HepG2 (cell line): ENCODE measurements around the gene CTCF. TPM values are rescaled to one million over a fixed set of nuclear protein-coding genes. Genes with fewer than 3 reads are reported as not detected.

Experiments used
- ARHGAP35 ChIP-seq: sonication (generic); formaldehyde crosslinking; IDR thresholded peaks from 2 replicates; pipeline ENCODE4 v1.9.0; 2022; ENCODE audit warnings: mild to moderate bottlenecking, inconsistent platforms, moderate library complexity, missing genetic modification reagents, borderline replicate concordance
- BRD4 ChIP-seq: sonication (generic); formaldehyde crosslinking; IDR thresholded peaks from 2 replicates; pipeline ENCODE4 v1.4.0; 2020; ENCODE audit warnings: missing genetic modification reagents
- CERS6 ChIP-seq: sonication (generic); formaldehyde crosslinking; IDR thresholded peaks from 2 replicates; pipeline ENCODE4 v1.5.0; 2020; ENCODE audit warnings: missing genetic modification reagents
- EEA1 ChIP-seq: sonication (generic); formaldehyde crosslinking; IDR thresholded peaks from 2 replicates; pipeline ENCODE4 v1.5.1; 2020; ENCODE audit warnings: mild to moderate bottlenecking, missing genetic modification reagents, borderline replicate concordance
- ETS1 ChIP-seq: sonication (generic); formaldehyde crosslinking; IDR thresholded peaks from 2 replicates; pipeline ENCODE4 v1.4.0; 2020; ENCODE audit warnings: missing genetic modification reagents
- EZH2 ChIP-seq: conservative IDR thresholded peaks from 2 replicates; pipeline ENCODE4 v1.6.1; 2012; ENCODE audit warnings: mild to moderate bottlenecking, low read depth, low read length, moderate library complexity
- FOXA3 ChIP-seq: IDR thresholded peaks from 2 replicates; pipeline ENCODE4 v1.6.1; 2016; ENCODE audit warnings: missing genetic modification reagents, missing compliant biosample characterization
- IRF2 ChIP-seq: IDR thresholded peaks from 2 replicates; pipeline ENCODE4 v1.6.1; 2018; ENCODE audit warnings: missing genetic modification reagents, missing compliant biosample characterization
- MYPOP ChIP-seq: sonication (generic); formaldehyde crosslinking; IDR thresholded peaks from 2 replicates; pipeline ENCODE4 v1.8.1; 2023; ENCODE audit warnings: mild to moderate bottlenecking, moderate library complexity, missing genetic modification reagents
- NFAT5 ChIP-seq: sonication (generic); formaldehyde crosslinking; IDR thresholded peaks from 2 replicates; pipeline ENCODE4 v1.4.0; 2020; ENCODE audit warnings: missing genetic modification reagents
- NR0B2 ChIP-seq: sonication (generic); formaldehyde crosslinking; IDR thresholded peaks from 2 replicates; pipeline ENCODE4 v1.4.0; 2020; ENCODE audit warnings: mild to moderate bottlenecking, missing genetic modification reagents
- TBP ChIP-seq: sonication (generic); formaldehyde crosslinking; IDR thresholded peaks from 2 replicates; pipeline ENCODE4 v1.5.0; 2020; ENCODE audit warnings: missing genetic modification reagents
- ZBTB34 ChIP-seq: sonication (generic); formaldehyde crosslinking; IDR thresholded peaks from 2 replicates; pipeline ENCODE4 v1.8.0; 2022; ENCODE audit warnings: mild to moderate bottlenecking, missing genetic modification reagents
- ZNF136 ChIP-seq: sonication (generic); formaldehyde crosslinking; IDR thresholded peaks from 2 replicates; pipeline ENCODE4 v1.8.1; 2022; ENCODE audit warnings: low read depth, mild to moderate bottlenecking, moderate library complexity, missing genetic modification reagents
- ZNF34 ChIP-seq: sonication (generic); formaldehyde crosslinking; IDR thresholded peaks from 2 replicates; pipeline ENCODE4 v1.4.0; 2020; ENCODE audit warnings: mild to moderate bottlenecking, missing genetic modification reagents, borderline replicate concordance
- ZNF639 ChIP-seq: conservative IDR thresholded peaks from 2 replicates; pipeline ENCODE4 v1.6.1; 2018; ENCODE audit warnings: missing genetic modification reagents
- polyA plus RNA-seq, 8 experiments: library from polyadenylated mRNA; depleted of rRNA in 3 of 8; stranded (reverse) in 7 of 8; unstranded in 1 of 8; fragments of >200 nt; fragmentation: Illumina TruSeq in 4 of 8; extraction: Trizol in 4 of 8; gene quantifications; 2 replicates each; pipeline versions ENCODE4 v1.2.1 to v1.2.3, GENCODE V29; 2011 to 2016; ENCODE audit warnings: low read depth in 4 of 8, missing spikeins in 1 of 8, mixed read lengths in 1 of 8; ENCODE audit not compliant: insufficient read depth in 1 of 8
- total RNA-seq, 5 experiments: library from RNA; depleted of rRNA; stranded (reverse); fragments of >200 nt; fragmentation: Illumina TruSeq; extraction: Trizol; gene quantifications; 2 replicates each; pipeline ENCODE4 v1.2.3, GENCODE V29; 2016; ENCODE audit warnings: low read depth in 1 of 5

The CTCF gene
- total and polyA plus RNA-seq, 2 of the 13 experiments (the other 11 are each of a cell fraction or from before 2014, with no cell fraction given) = 19.5 to 37.5 TPM

GRCh38 chr16:67563708-67564468, 1.6 kb downstream of the CTCF start (continued):
- TF ChIP-seq CERS6 (CRISPR knock-in tag) = no peak
- TF ChIP-seq ZNF34 = no peak
- TF ChIP-seq FOXA3 (CRISPR knock-in tag) = peak; percentile 59; the same call in 1 of the 2 replicates
- TF ChIP-seq ZNF639 = no peak; the same call in 1 of the 2 replicates
- TF ChIP-seq NR0B2 (CRISPR knock-in tag) = no peak
- TF ChIP-seq TBP (CRISPR knock-in tag) = no peak
- no peak for TF ChIP-seq ZBTB34 (CRISPR knock-in tag)
- no peak for TF ChIP-seq ZNF136 (CRISPR knock-in tag)
- no peak for TF ChIP-seq EEA1 (CRISPR knock-in tag)
- TF ChIP-seq BRD4 (CRISPR knock-in tag) = no peak
- TF ChIP-seq MYPOP (CRISPR knock-in tag) = no peak
- no peak for TF ChIP-seq EZH2
- TF ChIP-seq ARHGAP35 = no peak
- TF ChIP-seq IRF2 (CRISPR knock-in tag) = no peak
- no peak for TF ChIP-seq NFAT5 (CRISPR knock-in tag)
- no peak for TF ChIP-seq ETS1 (CRISPR knock-in tag)
